Limb (tissue), 2 donors: ENCODE measurements around the gene HSFX1.

Experiments
- DNase-seq, 2 donors: peaks; one replicate each; pipeline ENCODE4 v3.0.0-alpha.2; 2016; ENCODE audit errors: extremely low spot score in 2 of 2

The HSFX1 gene

GRCh38 chrX:149804102-149804501 lies 30.2 kb downstream of the HSFX1 start:
- no peak for DNase-seq

GRCh38 chrX:149807747-149808458 lies 34.0 kb downstream of the HSFX1 start:
- no peak for DNase-seq

GRCh38 chrX:149818652-149819051 lies 44.8 kb downstream of the HSFX1 start:
- DNase-seq = no peak

- DNase-seq = no peak
These were observed 45.5 kb downstream of the HSFX1 start for GRCh38 chrX:149819371-149819770.

GRCh38 chrX:149825424-149825823 lies 51.6 kb downstream of the HSFX1 start:
- no peak for DNase-seq
